TTC549 (cell line): ENCODE measurements around the gene PSMB10.

Source experiments
- FAIRE-seq: peaks from 2 replicates; lab custom pipeline; 2012; peaks lifted over from hg19 to GRCh38; lab: Jason Lieb, UNC

Gene PSMB10

GRCh38 chr16:67892375-67892774 lies 44.3 kb downstream of the PSMB10 start:
- FAIRE-seq, result no peak

- no peak for FAIRE-seq
These were observed 48.3 kb downstream of the PSMB10 start for GRCh38 chr16:67888331-67888730.

GRCh38 chr16:67886387-67886786 lies 50.3 kb downstream of the PSMB10 start:
- no peak for FAIRE-seq

GRCh38 chr16:67885976-67886375 lies 50.7 kb downstream of the PSMB10 start:
- no peak for FAIRE-seq

GRCh38 chr16:67885545-67885944 lies 51.1 kb downstream of the PSMB10 start:
- FAIRE-seq, result no peak

- no peak for FAIRE-seq
These were observed 52.0 kb downstream of the PSMB10 start, which contains the start of gene NRN1L for GRCh38 chr16:67884684-67885083. TSS of gene NRN1L (plus strand) at chr16:67884885. CDS start at chr16:67884904, 19 bp downstream.
